Measurements from ENCODE around the gene EFCAB11. TPM values are rescaled to one million over a fixed set of nuclear protein-coding genes. Genes with fewer than 3 reads are reported as not detected.

EFCAB11 gene
- total RNA-seq, 2 donors from 2014 or later, result 1.1 to 1.9 TPM

DNA sequence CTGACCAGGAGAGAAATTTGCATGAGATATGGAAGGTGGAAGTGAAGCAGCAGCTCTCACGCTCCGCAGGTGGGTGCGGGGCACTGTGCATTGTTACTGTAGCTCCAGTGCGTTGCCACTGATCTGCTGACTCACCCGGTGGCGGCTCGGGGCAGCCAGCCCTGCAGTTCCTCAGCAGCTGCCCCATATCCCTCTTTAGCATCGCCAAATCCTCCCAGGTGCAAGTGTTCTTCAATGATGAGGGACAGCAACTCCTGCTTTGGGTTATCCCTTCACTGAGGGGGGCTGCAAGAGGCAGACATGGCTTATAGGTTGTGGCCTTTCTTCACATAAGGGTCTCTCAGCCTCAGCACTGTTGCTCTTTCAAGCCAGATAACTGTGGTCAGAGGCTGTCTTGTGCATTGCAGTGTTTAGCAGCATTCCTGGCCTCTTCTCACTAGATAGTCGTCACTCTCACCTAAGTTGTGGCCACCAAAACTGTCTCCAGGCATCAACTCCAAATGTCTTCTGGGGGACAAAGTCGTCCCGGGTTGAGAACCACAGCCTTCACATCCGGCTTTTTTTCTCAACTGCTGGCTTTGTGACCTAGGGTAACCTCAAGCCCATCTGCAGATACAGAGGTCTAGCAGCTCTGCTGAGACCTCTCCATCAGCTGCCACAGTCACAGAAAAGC lies 180.8 kb downstream of the EFCAB11 start:
- Mint-ChIP-seq H3K27ac (no peak overlapping the region), H3K4me1 (peaks cover 7% of the 10 kb centered on the region), H3K36me3 (ENCODE audit: low read depth) (no peaks in the 10 kb centered on the region), H3K4me3 (peak overlapping the region; percentile 73), H3K27me3 (peaks cover 4% of the 10 kb centered on the region)
- DNase-seq (peak in 1 of 3 donors; percentile 12), ATAC-seq (peak; percentile 86)
- H3K9me3 ChIP-seq (ENCODE audit: control insufficient read depth, low read length, poor library complexity, severe bottlenecking), result no peaks in the 10 kb centered on the region

GRCh38 chr14:89773151-89773550 lies 181.4 kb downstream of the EFCAB11 start:
- H3K4me3 Mint-ChIP-seq, result peak overlapping the region; percentile 73
- ATAC-seq, result no peak
- H3K9me3 ChIP-seq (ENCODE audit: control insufficient read depth, low read length, poor library complexity, severe bottlenecking), result no peaks in the 10 kb centered on the region
- peaks cover 4% of the 10 kb centered on the region for H3K27me3 Mint-ChIP-seq
- DNase-seq, result no peak
- H3K4me1 Mint-ChIP-seq, result peaks cover 7% of the 10 kb centered on the region
- H3K36me3 Mint-ChIP-seq (ENCODE audit: low read depth), result no peaks in the 10 kb centered on the region
- peak overlapping the region; percentile 45 for H3K27ac Mint-ChIP-seq

DNA sequence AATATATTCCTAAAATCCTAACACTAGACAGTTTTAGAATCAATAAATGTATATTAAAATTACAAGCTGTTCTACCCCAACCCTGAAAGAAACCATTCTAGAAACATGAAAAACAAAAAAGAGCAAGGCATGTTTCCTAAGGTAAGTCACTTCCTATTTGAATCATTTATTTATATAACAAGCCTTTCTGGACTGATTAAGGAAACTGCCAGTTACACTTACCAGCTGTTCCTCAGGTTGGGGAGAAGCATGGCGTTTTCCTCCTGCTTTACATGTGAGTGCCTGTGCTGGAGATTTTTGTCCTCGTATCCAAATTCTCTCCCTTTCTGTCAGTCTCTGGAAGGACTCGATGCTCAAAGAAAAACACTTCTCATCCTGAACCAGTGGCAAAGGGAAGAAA lies 183.3 kb downstream of the EFCAB11 start:
- Mint-ChIP-seq H3K27me3 (peaks cover 4% of the 10 kb centered on the region), H3K27ac (no peak overlapping the region)
- no peak for DNase-seq

DNA sequence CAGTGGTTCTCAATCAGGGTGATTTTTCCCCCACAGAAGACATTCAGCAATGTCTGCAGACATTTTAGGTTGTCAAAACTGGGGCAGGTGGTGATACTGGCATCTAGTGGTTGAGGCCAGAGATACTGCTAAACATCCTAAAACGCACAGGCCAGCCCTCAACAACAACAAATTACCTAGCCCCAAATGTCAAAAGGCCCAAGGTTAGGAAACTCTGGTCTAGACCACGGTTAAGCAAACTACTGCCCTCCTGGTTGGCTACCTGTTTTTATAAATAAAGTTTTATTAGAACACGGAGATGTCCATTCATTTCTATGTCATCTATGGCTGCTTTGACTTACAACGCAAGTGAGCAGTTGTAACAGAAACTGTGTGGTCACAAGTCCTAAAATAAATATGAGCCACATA lies 186.7 kb downstream of the EFCAB11 start:
- H3K9me3 ChIP-seq (ENCODE audit: control insufficient read depth, low read length, poor library complexity, severe bottlenecking), result no peaks in the 10 kb centered on the region
- Mint-ChIP-seq H3K36me3 (ENCODE audit: low read depth) (peaks cover 3% of the 10 kb centered on the region), H3K4me3 (peak overlapping the region; percentile 16), H3K4me1 (peaks cover 21% of the 10 kb centered on the region), H3K27ac (peak overlapping the region; percentile 80), H3K27me3 (peaks cover 4% of the 10 kb centered on the region)
- DNase-seq (peak in 2 of 3 donors; percentile 25 to 42), ATAC-seq (peak; percentile 94)

More for the DNA sequence above, 183.3 kb downstream of the EFCAB11 start:
- no peak overlapping the region for H3K4me3 Mint-ChIP-seq
- no peaks in the 10 kb centered on the region for H3K36me3 Mint-ChIP-seq (ENCODE audit: low read depth)
- ATAC-seq, result no peak
- peaks cover 18% of the 10 kb centered on the region for H3K4me1 Mint-ChIP-seq
- H3K9me3 ChIP-seq (ENCODE audit: control insufficient read depth, low read length, poor library complexity, severe bottlenecking), result no peaks in the 10 kb centered on the region

GRCh38 chr14:89767131-89767530 lies 187.4 kb downstream of the EFCAB11 start:
- ATAC-seq (no peak), DNase-seq (no peak)
- no peak overlapping the region for H3K4me3 Mint-ChIP-seq
- peaks cover 21% of the 10 kb centered on the region for H3K4me1 Mint-ChIP-seq
- peak overlapping the region; percentile 80 for H3K27ac Mint-ChIP-seq
- no peaks in the 10 kb centered on the region for H3K9me3 ChIP-seq (ENCODE audit: control insufficient read depth, low read length, poor library complexity, severe bottlenecking)
- peaks cover 3% of the 10 kb centered on the region for H3K36me3 Mint-ChIP-seq (ENCODE audit: low read depth)
- H3K27me3 Mint-ChIP-seq, result peaks cover 4% of the 10 kb centered on the region

GRCh38 chr14:89765346-89765745 lies 189.2 kb downstream of the EFCAB11 start:
- DNase-seq (no peak), ATAC-seq (no peak)
- no peak overlapping the region for H3K4me3 Mint-ChIP-seq
- peaks cover 4% of the 10 kb centered on the region for H3K27me3 Mint-ChIP-seq
- H3K27ac Mint-ChIP-seq, result no peak overlapping the region
- H3K4me1 Mint-ChIP-seq, result peaks cover 21% of the 10 kb centered on the region
- no peaks in the 10 kb centered on the region for H3K9me3 ChIP-seq (ENCODE audit: control insufficient read depth, low read length, poor library complexity, severe bottlenecking)
- H3K36me3 Mint-ChIP-seq (ENCODE audit: low read depth), result peaks cover 3% of the 10 kb centered on the region

- Mint-ChIP-seq H3K36me3 (ENCODE audit: low read depth) (peaks cover 3% of the 10 kb centered on the region), H3K4me1 (peaks cover 10% of the 10 kb centered on the region), H3K4me3 (no peak overlapping the region), H3K27me3 (no peaks in the 10 kb centered on the region), H3K27ac (no peak overlapping the region)
- no peak for ATAC-seq
- DNase-seq, result no peak
- no peaks in the 10 kb centered on the region for H3K9me3 ChIP-seq (ENCODE audit: control insufficient read depth, low read length, poor library complexity, severe bottlenecking)
These were observed 194.4 kb downstream of the EFCAB11 start for GRCh38 chr14:89760086-89760485.

- ATAC-seq, result no peak
- H3K27me3 Mint-ChIP-seq, result no peaks in the 10 kb centered on the region
- no peaks in the 10 kb centered on the region for H3K36me3 Mint-ChIP-seq (ENCODE audit: low read depth)
- no peak for DNase-seq
- H3K9me3 ChIP-seq (ENCODE audit: control insufficient read depth, low read length, poor library complexity, severe bottlenecking), result no peaks in the 10 kb centered on the region
- H3K4me1 Mint-ChIP-seq, result no peaks in the 10 kb centered on the region
- H3K4me3 Mint-ChIP-seq, result no peak overlapping the region
- no peak overlapping the region for H3K27ac Mint-ChIP-seq
These were observed 197.1 kb downstream of the EFCAB11 start for GRCh38 chr14:89757313-89757939.

DNA sequence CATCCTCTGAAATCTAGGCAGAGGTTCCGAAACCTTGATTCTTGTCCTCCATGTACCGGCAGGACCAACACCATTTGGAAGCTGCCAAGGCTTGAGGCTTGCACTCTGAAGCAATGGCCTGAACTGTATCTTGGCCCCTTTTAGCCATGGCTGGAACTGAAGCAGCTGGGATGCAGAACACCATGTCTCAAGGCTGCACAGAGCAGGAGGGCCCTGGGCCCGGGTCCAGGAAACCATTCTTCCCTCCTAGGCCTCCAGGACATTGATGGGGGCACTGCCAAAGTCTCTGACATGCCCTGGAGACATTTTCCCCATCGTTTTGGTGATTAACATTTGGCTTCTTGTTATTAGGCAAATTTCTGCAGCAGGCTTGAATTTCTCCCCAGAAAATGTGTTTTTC lies 198.7 kb downstream of the EFCAB11 start:
- Mint-ChIP-seq H3K36me3 (ENCODE audit: low read depth) (no peaks in the 10 kb centered on the region), H3K4me3 (no peak overlapping the region), H3K4me1 (peaks cover 9% of the 10 kb centered on the region), H3K27ac (no peak overlapping the region), H3K27me3 (no peaks in the 10 kb centered on the region)
- ATAC-seq (no peak), DNase-seq (no peak)
- no peaks in the 10 kb centered on the region for H3K9me3 ChIP-seq (ENCODE audit: control insufficient read depth, low read length, poor library complexity, severe bottlenecking)

GRCh38 chr14:89753828-89754412 lies 200.6 kb downstream of the EFCAB11 start:
- peaks cover 15% of the 10 kb centered on the region for H3K4me1 Mint-ChIP-seq
- no peak overlapping the region for H3K4me3 Mint-ChIP-seq
- H3K27ac Mint-ChIP-seq, result no peak overlapping the region
- no peaks in the 10 kb centered on the region for H3K27me3 Mint-ChIP-seq
- ATAC-seq (no peak), DNase-seq (no peak)
- H3K9me3 ChIP-seq (ENCODE audit: control insufficient read depth, low read length, poor library complexity, severe bottlenecking), result no peaks in the 10 kb centered on the region
- H3K36me3 Mint-ChIP-seq (ENCODE audit: low read depth), result no peaks in the 10 kb centered on the region

DNA sequence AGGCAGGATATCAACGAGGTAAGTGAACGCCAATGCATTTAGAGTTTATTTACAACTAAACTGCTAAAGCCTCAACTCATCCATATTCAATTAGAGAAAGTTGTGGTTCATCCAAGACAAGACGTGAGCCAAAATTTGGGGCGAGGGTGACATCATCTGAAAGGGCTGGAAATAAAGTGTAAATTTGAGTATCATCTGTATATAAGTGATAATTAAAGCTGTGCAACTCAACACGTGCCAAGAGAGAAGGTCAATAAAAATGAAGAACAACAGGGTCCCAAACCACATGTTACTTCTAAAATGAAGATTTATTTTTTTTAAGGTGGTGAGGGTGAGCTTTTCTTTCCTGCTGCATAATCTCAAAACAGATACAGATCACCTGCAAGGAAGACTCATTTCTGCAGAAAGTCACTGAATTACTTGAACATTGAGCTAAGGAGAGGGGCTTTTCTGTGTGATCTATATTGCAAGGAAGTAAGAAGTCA lies 203.6 kb downstream of the EFCAB11 start:
- Mint-ChIP-seq H3K27me3 (no peaks in the 10 kb centered on the region), H3K4me1 (peaks cover 15% of the 10 kb centered on the region), H3K4me3 (no peak overlapping the region), H3K36me3 (ENCODE audit: low read depth) (no peaks in the 10 kb centered on the region), H3K27ac (no peak overlapping the region)
- DNase-seq, result no peak
- no peaks in the 10 kb centered on the region for H3K9me3 ChIP-seq (ENCODE audit: control insufficient read depth, low read length, poor library complexity, severe bottlenecking)
- no peak for ATAC-seq

- H3K27me3 Mint-ChIP-seq, result no peaks in the 10 kb centered on the region
- peaks cover 15% of the 10 kb centered on the region for H3K4me1 Mint-ChIP-seq
- no peaks in the 10 kb centered on the region for H3K9me3 ChIP-seq (ENCODE audit: control insufficient read depth, low read length, poor library complexity, severe bottlenecking)
- H3K36me3 Mint-ChIP-seq (ENCODE audit: low read depth), result no peaks in the 10 kb centered on the region
- no peak for ATAC-seq
- peak overlapping the region; percentile 25 for H3K4me3 Mint-ChIP-seq
- H3K27ac Mint-ChIP-seq, result no peak overlapping the region
- DNase-seq, result no peak
These were observed 204.2 kb downstream of the EFCAB11 start for GRCh38 chr14:89750281-89750755.

DNA sequence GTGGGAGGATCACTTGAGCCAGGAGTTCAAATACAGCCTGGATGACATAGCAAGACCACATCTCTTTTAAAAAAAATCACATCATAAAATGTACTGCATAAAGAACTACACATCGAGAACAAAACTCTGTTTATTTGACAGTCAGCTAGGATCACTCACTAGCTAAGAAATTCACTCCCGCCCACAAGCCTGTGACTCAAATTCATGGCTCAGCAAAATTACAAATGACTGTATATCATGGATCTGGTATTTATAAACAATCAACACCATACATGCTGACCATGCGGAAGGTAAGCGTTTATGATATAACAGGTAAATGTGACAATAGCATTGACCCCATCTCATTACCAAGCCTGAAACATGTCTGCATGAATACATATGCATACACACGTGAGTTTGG lies 206.5 kb downstream of the EFCAB11 start:
- H3K9me3 ChIP-seq (ENCODE audit: control insufficient read depth, low read length, poor library complexity, severe bottlenecking), result no peaks in the 10 kb centered on the region
- Mint-ChIP-seq H3K4me3 (no peak overlapping the region), H3K4me1 (peaks cover 15% of the 10 kb centered on the region), H3K36me3 (ENCODE audit: low read depth) (no peaks in the 10 kb centered on the region), H3K27me3 (no peaks in the 10 kb centered on the region), H3K27ac (no peak overlapping the region)
- ATAC-seq (no peak), DNase-seq (no peak)

Data from T-helper 17 cell (primary cell).